Fibroblast of villous mesenchyme (primary cell): ENCODE results near the gene AUTS2. TPM values are rescaled to one million over a fixed set of nuclear protein-coding genes. Genes with fewer than 3 reads are reported as not detected.

ENCODE experiments used
- DNase-seq: peaks from one replicate; pipeline ENCODE4 v3.0.0-alpha.2; 2010; ENCODE audit warnings: low read depth
- H3K4me3 ChIP-seq: 2 replicates; pipeline ENCODE4 v1.5.1; 2011; ENCODE audit warnings: low read depth, mild to moderate bottlenecking, low read length
- total RNA-seq: library from RNA; depleted of rRNA; stranded (reverse); fragments of >200 nt; gene quantifications from 2 replicates; pipeline ENCODE4 v1.2.3, GENCODE V29; 2012
- TF ChIP-seq, protein P1 (sequence below): IDR thresholded peaks from 2 replicates; pipeline ENCODE4 v1.5.1; 2012; ENCODE audit warnings: low read depth, mild to moderate bottlenecking, low read length; ENCODE audit not compliant: insufficient read depth

Gene AUTS2
- total RNA-seq, 1 donor: 3.9 TPM

GRCh38 chr7:69799048-69799697, 200.9 kb downstream of the AUTS2 start:
- TF ChIP-seq, protein P1, sequence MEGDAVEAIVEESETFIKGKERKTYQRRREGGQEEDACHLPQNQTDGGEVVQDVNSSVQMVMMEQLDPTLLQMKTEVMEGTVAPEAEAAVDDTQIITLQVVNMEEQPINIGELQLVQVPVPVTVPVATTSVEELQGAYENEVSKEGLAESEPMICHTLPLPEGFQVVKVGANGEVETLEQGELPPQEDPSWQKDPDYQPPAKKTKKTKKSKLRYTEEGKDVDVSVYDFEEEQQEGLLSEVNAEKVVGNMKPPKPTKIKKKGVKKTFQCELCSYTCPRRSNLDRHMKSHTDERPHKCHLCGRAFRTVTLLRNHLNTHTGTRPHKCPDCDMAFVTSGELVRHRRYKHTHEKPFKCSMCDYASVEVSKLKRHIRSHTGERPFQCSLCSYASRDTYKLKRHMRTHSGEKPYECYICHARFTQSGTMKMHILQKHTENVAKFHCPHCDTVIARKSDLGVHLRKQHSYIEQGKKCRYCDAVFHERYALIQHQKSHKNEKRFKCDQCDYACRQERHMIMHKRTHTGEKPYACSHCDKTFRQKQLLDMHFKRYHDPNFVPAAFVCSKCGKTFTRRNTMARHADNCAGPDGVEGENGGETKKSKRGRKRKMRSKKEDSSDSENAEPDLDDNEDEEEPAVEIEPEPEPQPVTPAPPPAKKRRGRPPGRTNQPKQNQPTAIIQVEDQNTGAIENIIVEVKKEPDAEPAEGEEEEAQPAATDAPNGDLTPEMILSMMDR: no peak
- no peak for DNase-seq
- H3K4me3 ChIP-seq: no peak overlapping the region

DNA sequence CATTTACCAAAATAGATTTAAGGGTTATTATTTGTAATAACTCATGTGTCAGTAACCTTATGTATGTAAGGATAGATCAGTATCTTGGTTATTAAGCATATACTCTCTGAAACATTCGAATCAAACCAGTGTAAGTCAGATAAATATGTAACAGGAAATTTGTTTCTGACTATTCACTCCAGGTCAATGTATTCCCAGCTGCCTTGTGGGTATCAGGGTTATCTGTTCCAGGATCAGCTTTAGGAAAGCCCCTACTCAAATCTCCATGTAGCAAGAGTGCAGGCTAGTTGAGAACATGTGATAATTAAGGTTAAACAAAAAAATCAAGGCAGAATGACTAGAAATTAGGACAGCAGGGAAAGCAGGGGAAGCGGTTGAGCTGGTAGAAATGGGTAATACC, 201.7 kb downstream of the AUTS2 start:
- DNase-seq: no peak
- TF ChIP-seq, protein P1: no peak

DNA sequence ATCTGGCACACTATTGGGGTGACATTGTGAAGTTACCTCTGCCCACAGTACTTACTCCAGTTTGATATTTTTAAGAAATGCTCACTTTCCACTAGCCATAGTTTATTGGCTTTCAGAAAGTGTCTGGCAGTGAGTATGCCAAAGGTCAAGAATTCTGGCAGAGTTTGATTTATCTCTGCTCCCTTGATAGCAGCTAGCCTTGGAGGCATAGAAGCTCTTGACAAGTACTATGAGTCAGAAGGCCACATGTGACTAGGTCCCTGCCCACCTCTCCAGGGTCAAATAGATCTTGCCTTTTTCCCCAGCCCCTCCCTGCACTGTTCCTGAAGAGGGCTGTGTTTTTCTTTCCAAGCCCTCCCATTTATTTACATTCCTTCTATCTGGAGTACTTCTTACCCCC, 202.2 kb downstream of the AUTS2 start:
- TF ChIP-seq, protein P1: no peak
- no peak overlapping the region for H3K4me3 ChIP-seq
- DNase-seq: no peak

More for the DNA sequence above, 201.7 kb downstream of the AUTS2 start:
- H3K4me3 ChIP-seq: no peak overlapping the region

- no peak overlapping the region for H3K4me3 ChIP-seq
- DNase-seq: no peak
- TF ChIP-seq, protein P1: no peak
Observed at GRCh38 chr7:69801729-69802682, 203.7 kb downstream of the AUTS2 start.

GRCh38 chr7:69803699-69804516, 205.6 kb downstream of the AUTS2 start:
- no peak for DNase-seq
- H3K4me3 ChIP-seq: no peak overlapping the region
- TF ChIP-seq, protein P1: no peak

GRCh38 chr7:69804962-69805361, 206.7 kb downstream of the AUTS2 start:
- TF ChIP-seq, protein P1: no peak
- no peak overlapping the region for H3K4me3 ChIP-seq
- DNase-seq: no peak
